Osteocyte (in vitro differentiated cells): ENCODE results near the gene VRK2. TPM values are rescaled to one million over a fixed set of nuclear protein-coding genes. Genes with fewer than 3 reads are reported as not detected.
A peak's percentile ranks its signal among the peaks of the same experiment; 100 is the strongest.

Experiments
- DNase-seq: peaks from one replicate; pipeline ENCODE4 v3.0.0; 2021; ENCODE audit warnings: mixed read lengths; ENCODE audit not compliant: unreplicated experiment; ENCODE audit errors: extremely low spot score
- H3K27ac Mint-ChIP-seq: one replicate; pipeline ENCODE4 v1.8.0; 2021; ENCODE audit warnings: mild to moderate bottlenecking, mixed read lengths; ENCODE audit not compliant: unreplicated experiment
- H3K27me3 Mint-ChIP-seq: one replicate; pipeline ENCODE4 v1.8.0; 2021; ENCODE audit warnings: mixed read lengths; ENCODE audit not compliant: unreplicated experiment
- H3K36me3 Mint-ChIP-seq: one replicate; pipeline ENCODE4 v1.8.0; 2021; ENCODE audit warnings: mixed read lengths; ENCODE audit not compliant: unreplicated experiment
- H3K4me1 Mint-ChIP-seq: one replicate; pipeline ENCODE4 v1.8.0; 2021; ENCODE audit warnings: mixed read lengths; ENCODE audit not compliant: unreplicated experiment
- H3K4me3 Mint-ChIP-seq: one replicate; pipeline ENCODE4 v1.8.0; 2021; ENCODE audit warnings: mild to moderate bottlenecking, moderate library complexity, mixed read lengths; ENCODE audit not compliant: unreplicated experiment
- H3K9me3 Mint-ChIP-seq: one replicate; pipeline ENCODE4 v1.8.0; 2021; ENCODE audit warnings: mixed read lengths; ENCODE audit not compliant: unreplicated experiment
- CTCF ChIP-seq: fragments of 200-600 bp; sonication (generic); IDR thresholded peaks from 2 replicates; pipeline ENCODE4 v1.5.0; 2021; ENCODE audit warnings: antibody characterized with exemption, mild to moderate bottlenecking, moderate library complexity
- total RNA-seq: library from RNA; stranded (reverse); gene quantifications from 2 replicates; pipeline ENCODE4 v1.2.1, GENCODE V29; 2021

The VRK2 gene
- total RNA-seq, 1 donor from 2014 or later, result 19.6 TPM

GRCh38 chr2:58131191-58132011, 84.8 kb downstream of the VRK2 start:
- TF ChIP-seq CTCF, result peak; percentile 58

DNA sequence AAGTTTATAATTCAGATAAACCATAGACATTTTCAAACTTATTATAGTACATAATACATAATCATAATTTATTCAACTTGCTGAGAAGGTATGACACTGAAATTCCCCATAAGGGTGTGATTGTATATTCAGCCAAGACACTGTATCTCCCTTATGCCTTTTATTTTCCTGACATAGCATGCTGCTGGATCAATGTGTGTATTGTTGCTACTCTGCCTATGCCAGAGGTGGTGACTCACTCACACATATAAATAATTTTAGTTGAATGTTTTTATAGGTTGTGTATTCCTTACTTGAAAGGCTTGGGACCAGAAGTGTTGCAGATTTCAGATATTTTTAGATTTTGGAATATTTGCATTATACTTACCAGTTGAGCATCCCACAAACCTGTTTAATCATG, 86.8 kb downstream of the VRK2 start:
- H3K36me3 Mint-ChIP-seq, result peaks cover 2% of the 10 kb centered on the region
- H3K27me3 Mint-ChIP-seq, result no peaks in the 10 kb centered on the region
- peaks cover 34% of the 10 kb centered on the region for H3K4me1 Mint-ChIP-seq
- no peak overlapping the region for H3K27ac Mint-ChIP-seq
- no peak for DNase-seq
- H3K4me3 Mint-ChIP-seq, result no peak overlapping the region
- H3K9me3 Mint-ChIP-seq, result no peaks in the 10 kb centered on the region
- no peak for TF ChIP-seq CTCF

More at GRCh38 chr2:58131191-58132011, 84.8 kb downstream of the VRK2 start:
- H3K27ac Mint-ChIP-seq, result peak overlapping the region; percentile 96
- peaks cover 34% of the 10 kb centered on the region for H3K4me1 Mint-ChIP-seq
- H3K27me3 Mint-ChIP-seq, result no peaks in the 10 kb centered on the region
- DNase-seq, result no peak
- no peaks in the 10 kb centered on the region for H3K36me3 Mint-ChIP-seq
- peak overlapping the region; percentile 30 for H3K4me3 Mint-ChIP-seq
- H3K9me3 Mint-ChIP-seq, result no peaks in the 10 kb centered on the region

- H3K9me3 Mint-ChIP-seq, result peaks cover 6% of the 10 kb centered on the region
- no peak for DNase-seq
- TF ChIP-seq CTCF, result no peak
- peaks cover 22% of the 10 kb centered on the region for H3K4me1 Mint-ChIP-seq
- no peaks in the 10 kb centered on the region for H3K27me3 Mint-ChIP-seq
- no peak overlapping the region for H3K4me3 Mint-ChIP-seq
- H3K27ac Mint-ChIP-seq, result no peak overlapping the region
- peaks cover 13% of the 10 kb centered on the region for H3K36me3 Mint-ChIP-seq
Observed at GRCh38 chr2:58135861-58136260, 89.3 kb downstream of the VRK2 start.

DNA sequence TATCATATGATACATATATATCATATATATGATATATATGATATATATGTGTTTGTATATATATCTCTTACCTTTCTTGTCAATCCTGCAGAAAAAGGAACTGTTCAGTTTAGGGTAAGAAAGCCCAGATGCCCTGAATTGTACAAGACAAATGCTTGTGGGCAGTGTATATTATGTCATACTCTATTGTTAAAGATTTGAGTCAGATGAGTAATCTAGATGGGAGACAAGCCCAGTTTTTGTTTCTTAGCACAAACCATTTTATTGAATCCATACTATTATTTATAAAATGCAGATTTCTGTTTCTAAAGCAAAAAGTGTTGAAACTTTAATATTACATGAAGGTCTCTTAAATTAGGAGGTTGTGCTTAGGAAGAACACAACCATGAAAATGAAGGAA, 90.6 kb downstream of the VRK2 start:
- Mint-ChIP-seq H3K4me3 (no peak overlapping the region), H3K27ac (no peak overlapping the region), H3K27me3 (no peaks in the 10 kb centered on the region), H3K36me3 (peaks cover 13% of the 10 kb centered on the region), H3K9me3 (peaks cover 6% of the 10 kb centered on the region), H3K4me1 (peaks cover 9% of the 10 kb centered on the region)
- DNase-seq, result no peak
- no peak for TF ChIP-seq CTCF

DNA sequence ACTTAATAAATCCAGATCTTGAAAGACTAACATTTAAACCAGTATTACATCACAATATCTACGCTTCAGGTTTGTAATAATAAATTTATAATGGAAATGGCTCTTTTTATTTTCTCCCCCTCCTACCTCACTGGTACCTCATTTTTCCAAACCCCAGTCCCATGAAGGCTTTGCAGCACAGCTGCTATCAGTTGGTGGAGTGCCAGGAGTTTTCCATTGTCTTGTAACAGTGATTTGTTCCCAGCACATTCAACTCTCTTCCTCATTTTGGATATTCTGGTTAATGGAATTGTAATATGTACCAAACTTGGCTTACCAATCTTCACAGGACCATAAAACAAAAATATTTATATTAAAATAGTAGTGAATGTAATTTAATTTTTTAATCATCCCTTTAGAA, 91.2 kb downstream of the VRK2 start:
- DNase-seq, result no peak
- Mint-ChIP-seq H3K4me3 (no peak overlapping the region), H3K4me1 (peaks cover 3% of the 10 kb centered on the region), H3K27ac (no peak overlapping the region), H3K9me3 (peaks cover 6% of the 10 kb centered on the region), H3K36me3 (peaks cover 13% of the 10 kb centered on the region), H3K27me3 (no peaks in the 10 kb centered on the region)
- TF ChIP-seq CTCF, result no peak
